ENCODE data around the gene TMUB1. TPM values are rescaled to one million over a fixed set of nuclear protein-coding genes. Genes with fewer than 3 reads are reported as not detected.

Gene TMUB1
- total and polyA plus RNA-seq, 5 experiments from 2014 or later, result 41.8 to 70.6 (median 45.6) TPM

GRCh38 chr7:151086802-151087244, 3.5 kb upstream of the TMUB1 start:
- peaks cover 26 to 48% (median 43%) of the 10 kb centered on the region in 4 donors for H3K4me1 Mint-ChIP-seq
- ATAC-seq, result peak in 1 of 2 donors; percentile 6
- H3K4me3 Mint-ChIP-seq, result peak overlapping the region; percentile 78 to 94 (median 89)
- peaks cover 0 to 36% (median 10%) of the 10 kb centered on the region in 5 donors for H3K27me3 Mint-ChIP-seq
- H3K36me3 Mint-ChIP-seq, result peaks cover 0 to 3% (median 0%) of the 10 kb centered on the region in 3 donors
- POLR2A ChIA-PET, result interaction anchor here (0.6 to 5.1 kb wide), 3 partner anchors 29 to 78 kb away, joined by 3 to 23 read pairs (median 3); partner anchors contain the start of genes CDK5 and SLC4A2
- peak overlapping the region in 9 of 10 donors; percentile 48 to 90 (median 85) for H3K27ac Mint-ChIP-seq
- H3K9me3 Mint-ChIP-seq, result no peaks in the 10 kb centered on the region
- peak in 1 of 10 donors; percentile 38 for DNase-seq

GRCh38 chr7:151085691-151086620, 2.7 kb upstream of the TMUB1 start, which contains the start of gene AGAP3:
Gene AGAP3, plus strand, starts transcription at chr7:151086475. Its CDS starts 267 bp downstream, at chr7:151086742.
- peaks cover 26 to 50% (median 46%) of the 10 kb centered on the region in 4 donors for H3K4me1 Mint-ChIP-seq
- peak within 1 kb of the TSS; percentile 81 to 94 (median 90) for H3K4me3 Mint-ChIP-seq
- H3K9me3 Mint-ChIP-seq, result no peaks in the 10 kb centered on the region
- peaks cover 0 to 36% (median 10%) of the 10 kb centered on the region in 5 donors for H3K27me3 Mint-ChIP-seq
- H3K36me3 Mint-ChIP-seq, result peaks cover 0 to 3% (median 0%) of the 10 kb centered on the region in 3 donors
- peak in 1 of 2 donors; percentile 11 for ATAC-seq
- POLR2A ChIA-PET, result interaction anchor here (5.1 kb wide), 1 partner anchor 28 kb away, joined by 23 read pairs; the partner anchor contains the start of genes CDK5 and SLC4A2
- H3K27ac Mint-ChIP-seq, result peak within 1 kb of the TSS; percentile 64 to 95 (median 88)
- DNase-seq, result peak in 9 of 10 donors; percentile 24 to 70 (median 45)

DNA sequence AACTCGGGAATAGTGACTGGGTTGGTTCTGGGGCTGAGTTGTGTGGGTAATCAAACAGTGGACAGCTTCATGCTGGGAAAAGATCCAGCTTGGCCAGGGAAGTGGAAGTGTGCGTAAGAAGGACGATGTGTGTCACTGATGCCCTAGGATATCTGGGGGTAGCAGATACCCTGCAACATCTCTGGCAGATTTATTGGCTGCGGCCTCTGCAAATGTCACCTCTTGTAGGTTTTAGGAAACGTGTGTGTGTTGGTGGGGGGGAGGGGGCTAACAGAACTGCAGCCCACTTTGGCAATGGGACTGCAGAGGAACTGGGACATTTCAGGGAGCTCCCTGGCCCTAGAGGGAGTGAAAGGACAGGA, 2.0 kb upstream of the TMUB1 start:
- no peak for ATAC-seq
- H3K27me3 Mint-ChIP-seq, result peaks cover 0 to 35% (median 10%) of the 10 kb centered on the region in 5 donors
- H3K9me3 Mint-ChIP-seq, result no peaks in the 10 kb centered on the region
- peak overlapping the region; percentile 69 to 90 (median 80) for H3K4me3 Mint-ChIP-seq
- peaks cover 26 to 50% (median 47%) of the 10 kb centered on the region in 4 donors for H3K4me1 Mint-ChIP-seq
- H3K36me3 Mint-ChIP-seq, result peaks cover 0 to 3% (median 0%) of the 10 kb centered on the region in 3 donors
- H3K27ac Mint-ChIP-seq, result peak overlapping the region; percentile 64 to 95 (median 88)
- peak in 1 of 10 donors; percentile 14 for DNase-seq
- POLR2A ChIA-PET, result interaction anchor here (5.1 kb wide), 1 partner anchor 27 kb away, joined by 23 read pairs; the partner anchor contains the start of genes CDK5 and SLC4A2

DNA sequence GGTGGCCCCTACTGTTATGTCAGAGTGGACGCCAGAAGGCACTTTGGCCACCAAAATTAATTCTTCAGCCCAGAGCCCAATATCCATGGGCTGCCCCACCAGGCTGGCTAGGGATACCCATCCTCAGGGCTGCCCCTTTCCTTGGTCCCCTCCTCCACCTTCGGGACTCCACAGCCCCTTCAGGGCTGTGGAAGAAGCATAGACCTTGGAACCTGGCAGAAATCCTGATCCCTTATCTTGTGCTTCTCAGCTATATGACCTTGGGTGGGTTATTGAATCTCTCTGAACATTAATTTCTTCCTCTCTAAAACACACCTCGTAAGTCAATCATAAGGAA, 499 bp upstream of the TMUB1 start:
- Mint-ChIP-seq H3K36me3 (no peaks in the 10 kb centered on the region), H3K4me3 (peak overlapping the region; percentile 70 to 89 (median 80)), H3K4me1 (peaks cover 22 to 54% (median 48%) of the 10 kb centered on the region in 4 donors), H3K9me3 (no peaks in the 10 kb centered on the region), H3K27me3 (peaks cover 0 to 20% (median 7%) of the 10 kb centered on the region in 5 donors), H3K27ac (peak overlapping the region in 9 of 10 donors; percentile 41 to 95 (median 90))
- DNase-seq (no peak), ATAC-seq (peak in 1 of 2 donors; percentile 0)
- POLR2A ChIA-PET, result interaction anchor here (0.7 to 5.1 kb wide), 5 partner anchors 13 to 517 kb away, joined by 3 to 23 read pairs (median 4); partner anchors contain the start of genes CDK5 and SLC4A2

DNA sequence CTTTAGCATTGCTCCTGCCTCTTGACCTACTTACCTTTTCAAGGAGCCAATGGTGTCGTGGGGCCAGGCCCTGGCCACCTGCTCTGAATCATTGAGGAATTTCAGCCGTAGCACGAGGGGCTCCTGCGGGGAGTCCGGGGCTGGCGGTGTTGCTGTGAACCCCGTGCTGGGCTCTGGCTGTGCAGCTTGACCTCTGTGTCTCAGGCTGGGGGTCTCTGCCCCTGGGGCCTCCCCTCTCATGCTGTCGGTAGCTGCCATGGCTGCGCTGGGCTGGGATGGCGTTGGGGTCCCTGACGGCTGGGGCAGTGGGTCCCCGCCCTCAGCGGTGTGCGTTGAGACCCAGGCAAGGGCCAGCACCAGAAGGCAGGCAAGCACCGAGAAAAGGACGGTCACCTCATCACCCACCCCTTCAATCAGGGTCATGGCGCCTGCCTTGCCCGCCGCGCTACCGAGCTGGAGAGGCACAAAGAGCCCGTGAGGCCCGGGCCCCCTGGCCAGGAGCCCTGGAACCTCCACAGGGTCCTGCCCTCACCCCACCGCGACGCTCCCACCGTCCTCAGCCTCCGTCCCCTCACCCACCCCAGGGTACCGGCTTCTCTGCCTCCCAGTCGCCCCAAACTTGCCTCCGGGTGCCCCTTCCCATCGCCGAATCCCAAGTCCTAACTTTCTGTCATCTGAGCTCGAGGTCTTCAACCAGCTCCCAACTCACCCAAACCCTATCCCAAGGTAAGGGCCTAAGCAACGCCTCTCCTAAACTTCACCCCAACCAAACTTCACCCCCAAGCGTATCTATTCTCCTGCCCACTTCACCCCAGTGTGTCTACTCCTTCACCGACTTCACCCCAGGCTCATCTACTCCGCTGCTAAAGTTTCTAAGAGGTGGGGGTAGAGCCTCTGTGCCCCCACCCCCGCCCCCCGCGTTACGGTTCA, 887 bp downstream of the TMUB1 start:
- H3K9me3 Mint-ChIP-seq, result no peaks in the 10 kb centered on the region
- H3K36me3 Mint-ChIP-seq, result no peaks in the 10 kb centered on the region
- POLR2A ChIA-PET, result interaction anchor here (0.8 to 5.1 kb wide), 4 partner anchors 12 to 64 kb away, joined by 3 to 23 read pairs (median 4); partner anchors contain the start of genes CDK5 and SLC4A2
- peaks cover 0 to 17% (median 7%) of the 10 kb centered on the region in 5 donors for H3K27me3 Mint-ChIP-seq
- ATAC-seq (no peak), DNase-seq (peak in 1 of 10 donors; percentile 18)
- peak overlapping the region; percentile 82 to 99 (median 93) for H3K27ac Mint-ChIP-seq
- peaks cover 21 to 60% (median 47%) of the 10 kb centered on the region in 4 donors for H3K4me1 Mint-ChIP-seq
- peak overlapping the region; percentile 84 to 94 (median 90) for H3K4me3 Mint-ChIP-seq

DNA sequence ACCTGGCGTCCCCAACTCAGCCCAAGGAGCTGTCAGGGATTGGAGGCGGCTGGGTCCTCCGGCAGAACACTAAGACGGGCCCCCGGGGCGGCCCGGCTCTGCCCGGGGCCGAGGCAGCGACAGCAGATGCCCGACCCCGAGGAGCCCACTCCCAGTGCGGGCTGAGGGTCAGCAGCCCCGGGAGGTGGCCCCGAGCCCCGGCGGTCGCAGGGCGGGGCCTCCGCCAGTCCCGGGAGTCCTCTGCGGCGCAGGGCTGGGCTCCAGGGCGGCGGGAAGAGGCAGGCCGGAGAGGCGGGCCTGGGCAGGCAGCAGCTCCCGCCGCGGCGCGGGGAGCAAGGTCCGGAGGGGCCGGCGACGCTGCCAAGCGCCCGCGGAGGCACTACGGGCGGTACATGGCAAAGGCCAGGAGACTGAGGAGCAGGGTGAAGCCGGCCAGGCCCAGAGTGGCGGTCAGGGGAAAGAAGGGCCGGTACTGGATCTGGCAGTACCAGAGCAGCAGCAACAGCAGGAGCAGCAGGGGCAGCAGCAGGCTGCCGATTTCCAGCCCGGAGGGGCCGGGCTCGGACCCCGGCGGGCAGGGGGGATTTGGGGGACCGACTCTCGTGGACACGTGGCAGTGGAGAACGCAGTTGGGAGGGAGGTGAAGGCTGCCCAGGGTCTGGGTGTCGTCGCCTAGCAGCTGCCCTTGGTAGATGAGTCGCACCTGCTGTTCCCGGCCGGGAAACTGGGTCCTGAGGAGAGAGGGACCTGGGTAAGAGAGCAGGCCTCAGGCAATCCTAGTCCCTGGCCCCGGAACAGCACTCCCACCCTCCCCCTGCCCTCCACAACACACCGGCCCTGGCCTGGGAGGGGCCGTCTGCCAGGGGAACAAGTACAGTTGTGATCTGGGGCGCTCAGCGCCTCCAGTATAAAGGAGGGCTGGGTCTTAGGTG, 1.9 kb downstream of the TMUB1 start:
- Mint-ChIP-seq H3K27me3 (peaks cover 0 to 17% (median 7%) of the 10 kb centered on the region in 5 donors), H3K27ac (peak overlapping the region in 8 of 10 donors; percentile 37 to 95 (median 93)), H3K4me1 (peaks cover 21 to 60% (median 46%) of the 10 kb centered on the region in 4 donors), H3K36me3 (no peaks in the 10 kb centered on the region), H3K9me3 (no peaks in the 10 kb centered on the region), H3K4me3 (peak overlapping the region; percentile 67 to 93 (median 88))
- ATAC-seq, result no peak
- POLR2A ChIA-PET, result interaction anchor here (1.0 to 5.1 kb wide), 5 partner anchors 8 to 67 kb away, joined by 3 to 42 read pairs (median 15); partner anchors contain the start of genes ABCB8, CDK5 and SLC4A2
- no peak for DNase-seq

DNA sequence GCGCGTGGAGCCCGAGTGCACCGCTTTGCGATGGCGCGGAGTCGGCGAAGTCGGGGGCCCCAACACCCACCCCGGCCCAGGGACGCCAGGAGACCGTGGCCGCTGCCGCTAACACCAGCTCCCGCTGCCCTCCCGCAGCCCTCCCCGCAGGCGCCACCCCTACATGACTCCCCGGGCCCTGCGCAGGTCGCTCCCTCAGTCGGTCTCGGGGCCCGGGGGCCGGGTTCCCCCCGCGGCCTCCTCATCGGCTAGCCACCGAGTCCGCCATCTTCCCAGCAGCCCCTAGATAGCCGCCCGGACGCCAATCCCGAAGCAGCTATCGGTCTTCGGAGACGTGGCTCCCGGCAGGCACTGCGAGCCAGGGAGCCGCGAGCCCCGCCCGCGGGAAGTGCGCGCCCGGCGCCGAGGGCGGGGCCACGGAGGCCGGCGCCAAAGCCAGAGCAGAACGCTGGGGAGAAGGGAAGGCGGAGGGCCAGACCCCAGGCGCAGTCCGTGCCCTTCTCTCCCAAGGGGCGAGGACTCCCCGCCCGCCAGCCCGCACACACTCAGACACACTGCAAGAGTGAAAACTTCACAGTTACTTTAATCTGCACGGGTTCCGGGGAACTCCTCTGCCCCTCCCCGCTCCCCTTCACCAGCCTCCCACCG, 2.6 kb downstream of the TMUB1 start, which contains the start of gene FASTK:
Gene FASTK (minus strand): TSS at position 288 of the 648 bp plus-strand sequence. CDS start 43 bp downstream, at position 245.
- Mint-ChIP-seq H3K9me3 (no peaks in the 10 kb centered on the region), H3K4me3 (peak within 1 kb of the TSS; percentile 81 to 93 (median 88)), H3K27me3 (peaks cover 0 to 13% (median 7%) of the 10 kb centered on the region in 5 donors), H3K27ac (peak within 1 kb of the TSS; percentile 46 to 95 (median 90)), H3K4me1 (peaks cover 20 to 55% (median 44%) of the 10 kb centered on the region in 4 donors), H3K36me3 (peaks cover 0 to 3% (median 0%) of the 10 kb centered on the region in 3 donors)
- ATAC-seq (peak; percentile 72 to 80), DNase-seq (peak; percentile 82 to 93 (median 86))
- POLR2A ChIA-PET, result interaction anchor here (1.0 to 4.8 kb wide), 4 partner anchors 8 to 66 kb away, joined by 3 to 42 read pairs (median 12); partner anchors contain the start of genes ABCB8, CDK5 and SLC4A2

- POLR2A ChIA-PET, result interaction anchor here (1.0 to 4.8 kb wide), 4 partner anchors 9 to 66 kb away, joined by 3 to 42 read pairs (median 12); partner anchors contain the start of genes ABCB8, CDK5 and SLC4A2
- Mint-ChIP-seq H3K4me3 (peak overlapping the region; percentile 80 to 93 (median 86)), H3K9me3 (no peaks in the 10 kb centered on the region), H3K27me3 (peaks cover 0 to 8% (median 3%) of the 10 kb centered on the region in 5 donors), H3K4me1 (peaks cover 16 to 49% (median 38%) of the 10 kb centered on the region in 4 donors), H3K27ac (peak overlapping the region; percentile 46 to 95 (median 90)), H3K36me3 (peaks cover 0 to 8% (median 0%) of the 10 kb centered on the region in 3 donors)
- DNase-seq (no peak), ATAC-seq (no peak)
Observed at GRCh38 chr7:151080067-151080521, 3.2 kb downstream of the TMUB1 start.

GRCh38 chr7:151079199-151079910, 3.9 kb downstream of the TMUB1 start:
- ATAC-seq (no peak), DNase-seq (no peak)
- no peaks in the 10 kb centered on the region for H3K9me3 Mint-ChIP-seq
- peak overlapping the region; percentile 44 to 95 (median 81) for H3K27ac Mint-ChIP-seq
- POLR2A ChIA-PET, result interaction anchor here (2.1 to 4.8 kb wide), 2 partner anchors 20 to 51 kb away, joined by 15 to 42 read pairs; partner anchors contain the start of genes ABCB8, CDK5 and SLC4A2
- H3K4me1 Mint-ChIP-seq, result peaks cover 12 to 43% (median 34%) of the 10 kb centered on the region in 4 donors
- peaks cover 0 to 13% (median 0%) of the 10 kb centered on the region in 3 donors for H3K36me3 Mint-ChIP-seq
- H3K4me3 Mint-ChIP-seq, result peak overlapping the region; percentile 80 to 93 (median 86)
- peaks cover 0 to under 1% (median 0%) of the 10 kb centered on the region in 5 donors for H3K27me3 Mint-ChIP-seq

All from naive thymus-derived CD8-positive, alpha-beta T cell (primary cell).